ENCODE results near the gene LRRC49.

Gene LRRC49

GRCh38 chr15:71093054-71094024, 200.7 kb downstream of the LRRC49 start:
- DNase-seq, result peak; percentile 68

- no peak for DNase-seq
Measured at GRCh38 chr15:71094137-71094536, 201.5 kb downstream of the LRRC49 start.

GRCh38 chr15:71096676-71097075, 204.1 kb downstream of the LRRC49 start:
- DNase-seq, result peak; percentile 35

DNA sequence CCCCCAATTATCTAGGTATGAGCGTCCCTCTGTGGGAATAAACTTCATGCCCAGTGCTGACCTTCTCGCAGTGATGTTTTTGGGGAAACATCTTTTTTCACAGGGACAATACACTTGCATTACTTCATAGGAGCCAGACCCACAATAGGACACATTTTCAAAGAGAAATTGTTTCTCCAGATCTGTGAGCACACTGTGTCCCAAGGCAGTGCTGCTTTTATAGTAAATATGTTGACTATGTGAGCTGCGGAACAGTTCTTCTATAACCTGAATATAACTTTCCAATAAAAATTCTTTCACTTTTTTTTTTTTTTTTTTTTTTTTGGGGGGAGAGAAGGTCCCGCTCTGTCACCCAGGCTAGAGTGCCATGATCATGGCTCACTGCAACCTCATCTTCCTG, 205.3 kb downstream of the LRRC49 start:
- DNase-seq, result no peak

- DNase-seq, result no peak
Measured at GRCh38 chr15:71098920-71099319, 206.3 kb downstream of the LRRC49 start.

Data from fibroblast of skin of abdomen (primary cell).